Measurements from ENCODE around the gene C9orf43.
A peak's percentile ranks its signal among the peaks of the same experiment; 100 is the strongest.
"Not testable (repeated sequence)": the region's sequence is repeated elsewhere in the genome, so short reads cannot be mapped to it uniquely, and the experiment has no call there.

C9orf43 gene

GRCh38 chr9:113416149-113416721, 5.7 kb downstream of the C9orf43 start:
- H3K27me3 ChIP-seq (ENCODE audit: control insufficient read depth in 2 of 2, insufficient read depth in 2 of 2, low read length in 2 of 2), result no peaks in the 10 kb centered on the region
- peak overlapping the region in 1 of 2 donors; percentile 32 for H3K27ac ChIP-seq (ENCODE audit: low read depth in 2 of 2, low read length in 2 of 2)
- H3K4me1 ChIP-seq (ENCODE audit: control insufficient read depth in 2 of 2, insufficient read depth in 2 of 2, low read length in 2 of 2), result no peaks in the 10 kb centered on the region
- no peaks in the 10 kb centered on the region for H3K9me3 ChIP-seq (ENCODE audit: control insufficient read depth in 2 of 2, low read length in 2 of 2)
- H3K9ac ChIP-seq (ENCODE audit: low read depth in 1 of 2, low read length in 2 of 2), result no peak overlapping the region
- H3K4me3 ChIP-seq (ENCODE audit: low read length in 2 of 2), result no peak overlapping the region
- H3K36me3 ChIP-seq (ENCODE audit: control insufficient read depth in 2 of 2, insufficient read depth in 2 of 2, low read length in 2 of 2), result no peaks in the 10 kb centered on the region

- Histone ChIP-seq H3K27ac (ENCODE audit: low read depth in 2 of 2, low read length in 2 of 2) (no peak overlapping the region), H3K36me3 (ENCODE audit: control insufficient read depth in 2 of 2, insufficient read depth in 2 of 2, low read length in 2 of 2) (no peaks in the 10 kb centered on the region), H3K27me3 (ENCODE audit: control insufficient read depth in 2 of 2, insufficient read depth in 2 of 2, low read length in 2 of 2) (no peaks in the 10 kb centered on the region), H3K9ac (ENCODE audit: low read depth in 1 of 2, low read length in 2 of 2) (no peak overlapping the region), H3K4me3 (ENCODE audit: low read length in 2 of 2) (no peak overlapping the region), H3K4me1 (ENCODE audit: control insufficient read depth in 2 of 2, insufficient read depth in 2 of 2, low read length in 2 of 2) (no peaks in the 10 kb centered on the region), H3K9me3 (ENCODE audit: control insufficient read depth in 2 of 2, low read length in 2 of 2) (no peaks in the 10 kb centered on the region)
Measured at GRCh38 chr9:113417370-113417769, 6.8 kb downstream of the C9orf43 start.

GRCh38 chr9:113421726-113422125, 11.2 kb downstream of the C9orf43 start:
- Histone ChIP-seq H3K4me1 (ENCODE audit: control insufficient read depth in 2 of 2, insufficient read depth in 2 of 2, low read length in 2 of 2) (no peaks in the 10 kb centered on the region), H3K4me3 (ENCODE audit: low read length in 2 of 2) (no peak overlapping the region), H3K36me3 (ENCODE audit: control insufficient read depth in 2 of 2, insufficient read depth in 2 of 2, low read length in 2 of 2) (no peaks in the 10 kb centered on the region), H3K27me3 (ENCODE audit: control insufficient read depth in 2 of 2, insufficient read depth in 2 of 2, low read length in 2 of 2) (no peaks in the 10 kb centered on the region), H3K9ac (ENCODE audit: low read depth in 1 of 2, low read length in 2 of 2) (no peak overlapping the region), H3K27ac (ENCODE audit: low read depth in 2 of 2, low read length in 2 of 2) (no peak overlapping the region), H3K9me3 (ENCODE audit: control insufficient read depth in 2 of 2, low read length in 2 of 2) (no peaks in the 10 kb centered on the region)

- no peak overlapping the region for H3K27ac ChIP-seq (ENCODE audit: low read depth in 2 of 2, low read length in 2 of 2)
- H3K9me3 ChIP-seq (ENCODE audit: control insufficient read depth in 2 of 2, low read length in 2 of 2), result no peaks in the 10 kb centered on the region
- no peaks in the 10 kb centered on the region for H3K4me1 ChIP-seq (ENCODE audit: control insufficient read depth in 2 of 2, insufficient read depth in 2 of 2, low read length in 2 of 2)
- no peak overlapping the region for H3K4me3 ChIP-seq (ENCODE audit: low read length in 2 of 2)
- no peaks in the 10 kb centered on the region for H3K27me3 ChIP-seq (ENCODE audit: control insufficient read depth in 2 of 2, insufficient read depth in 2 of 2, low read length in 2 of 2)
- no peak overlapping the region for H3K9ac ChIP-seq (ENCODE audit: low read depth in 1 of 2, low read length in 2 of 2)
- H3K36me3 ChIP-seq (ENCODE audit: control insufficient read depth in 2 of 2, insufficient read depth in 2 of 2, low read length in 2 of 2), result no peaks in the 10 kb centered on the region
Measured at GRCh38 chr9:113425072-113425471, 14.5 kb downstream of the C9orf43 start.

- Histone ChIP-seq H3K9me3 (ENCODE audit: control insufficient read depth in 2 of 2, low read length in 2 of 2) (no peaks in the 10 kb centered on the region), H3K36me3 (ENCODE audit: control insufficient read depth in 2 of 2, insufficient read depth in 2 of 2, low read length in 2 of 2) (no peaks in the 10 kb centered on the region), H3K9ac (ENCODE audit: low read depth in 1 of 2, low read length in 2 of 2) (no peak overlapping the region), H3K4me1 (ENCODE audit: control insufficient read depth in 2 of 2, insufficient read depth in 2 of 2, low read length in 2 of 2) (no peaks in the 10 kb centered on the region), H3K4me3 (ENCODE audit: low read length in 2 of 2) (no peak overlapping the region), H3K27ac (ENCODE audit: low read depth in 2 of 2, low read length in 2 of 2) (no peak overlapping the region), H3K27me3 (ENCODE audit: control insufficient read depth in 2 of 2, insufficient read depth in 2 of 2, low read length in 2 of 2) (no peaks in the 10 kb centered on the region)
Measured at GRCh38 chr9:113426701-113427100, 16.2 kb downstream of the C9orf43 start.

- H3K9ac ChIP-seq (ENCODE audit: low read depth in 1 of 2, low read length in 2 of 2), result no peak overlapping the region
- no peaks in the 10 kb centered on the region for H3K36me3 ChIP-seq (ENCODE audit: control insufficient read depth in 2 of 2, insufficient read depth in 2 of 2, low read length in 2 of 2)
- no peaks in the 10 kb centered on the region for H3K27me3 ChIP-seq (ENCODE audit: control insufficient read depth in 2 of 2, insufficient read depth in 2 of 2, low read length in 2 of 2)
- H3K9me3 ChIP-seq (ENCODE audit: control insufficient read depth in 2 of 2, low read length in 2 of 2), result no peaks in the 10 kb centered on the region
- no peak overlapping the region for H3K4me3 ChIP-seq (ENCODE audit: low read length in 2 of 2)
- H3K4me1 ChIP-seq (ENCODE audit: control insufficient read depth in 2 of 2, insufficient read depth in 2 of 2, low read length in 2 of 2), result no peaks in the 10 kb centered on the region
- H3K27ac ChIP-seq (ENCODE audit: low read depth in 2 of 2, low read length in 2 of 2), result no peak overlapping the region
Measured at GRCh38 chr9:113427629-113428028, 17.1 kb downstream of the C9orf43 start.

GRCh38 chr9:113428062-113428615, 17.6 kb downstream of the C9orf43 start:
- H3K4me1 ChIP-seq (ENCODE audit: control insufficient read depth in 2 of 2, insufficient read depth in 2 of 2, low read length in 2 of 2), result no peaks in the 10 kb centered on the region
- H3K9ac ChIP-seq (ENCODE audit: low read depth in 1 of 2, low read length in 2 of 2), result no peak overlapping the region
- no peaks in the 10 kb centered on the region for H3K36me3 ChIP-seq (ENCODE audit: control insufficient read depth in 2 of 2, insufficient read depth in 2 of 2, low read length in 2 of 2)
- no peak overlapping the region for H3K27ac ChIP-seq (ENCODE audit: low read depth in 2 of 2, low read length in 2 of 2)
- no peak overlapping the region for H3K4me3 ChIP-seq (ENCODE audit: low read length in 2 of 2)
- no peaks in the 10 kb centered on the region for H3K27me3 ChIP-seq (ENCODE audit: control insufficient read depth in 2 of 2, insufficient read depth in 2 of 2, low read length in 2 of 2)
- H3K9me3 ChIP-seq (ENCODE audit: control insufficient read depth in 2 of 2, low read length in 2 of 2), result no peaks in the 10 kb centered on the region

- no peaks in the 10 kb centered on the region for H3K27me3 ChIP-seq (ENCODE audit: control insufficient read depth in 2 of 2, insufficient read depth in 2 of 2, low read length in 2 of 2)
- H3K4me1 ChIP-seq (ENCODE audit: control insufficient read depth in 2 of 2, insufficient read depth in 2 of 2, low read length in 2 of 2), result no peaks in the 10 kb centered on the region
- H3K4me3 ChIP-seq (ENCODE audit: low read length in 2 of 2), result no peak overlapping the region
- no peak overlapping the region for H3K27ac ChIP-seq (ENCODE audit: low read depth in 2 of 2, low read length in 2 of 2)
- H3K36me3 ChIP-seq (ENCODE audit: control insufficient read depth in 2 of 2, insufficient read depth in 2 of 2, low read length in 2 of 2), result no peaks in the 10 kb centered on the region
- H3K9ac ChIP-seq (ENCODE audit: low read depth in 1 of 2, low read length in 2 of 2), result no peak overlapping the region
- no peaks in the 10 kb centered on the region for H3K9me3 ChIP-seq (ENCODE audit: control insufficient read depth in 2 of 2, low read length in 2 of 2)
Measured at GRCh38 chr9:113431191-113431590, 20.6 kb downstream of the C9orf43 start.

- no peaks in the 10 kb centered on the region for H3K9me3 ChIP-seq (ENCODE audit: control insufficient read depth in 2 of 2, low read length in 2 of 2)
- no peaks in the 10 kb centered on the region for H3K27me3 ChIP-seq (ENCODE audit: control insufficient read depth in 2 of 2, insufficient read depth in 2 of 2, low read length in 2 of 2)
- no peak overlapping the region for H3K9ac ChIP-seq (ENCODE audit: low read depth in 1 of 2, low read length in 2 of 2)
- no peaks in the 10 kb centered on the region for H3K4me1 ChIP-seq (ENCODE audit: control insufficient read depth in 2 of 2, insufficient read depth in 2 of 2, low read length in 2 of 2)
- H3K36me3 ChIP-seq (ENCODE audit: control insufficient read depth in 2 of 2, insufficient read depth in 2 of 2, low read length in 2 of 2), result no peaks in the 10 kb centered on the region
- no peak overlapping the region for H3K4me3 ChIP-seq (ENCODE audit: low read length in 2 of 2)
- no peak overlapping the region for H3K27ac ChIP-seq (ENCODE audit: low read depth in 2 of 2, low read length in 2 of 2)
Measured at GRCh38 chr9:113436728-113437515, 26.4 kb downstream of the C9orf43 start.

GRCh38 chr9:113437716-113438115, 27.2 kb downstream of the C9orf43 start:
- not testable (repeated sequence) for H3K9me3 ChIP-seq (ENCODE audit: control insufficient read depth in 2 of 2, low read length in 2 of 2); H3K9ac ChIP-seq (ENCODE audit: low read depth in 1 of 2, low read length in 2 of 2); H3K27ac ChIP-seq (ENCODE audit: low read depth in 2 of 2, low read length in 2 of 2); H3K4me3 ChIP-seq (ENCODE audit: low read length in 2 of 2); H3K27me3 ChIP-seq (ENCODE audit: control insufficient read depth in 2 of 2, insufficient read depth in 2 of 2, low read length in 2 of 2); H3K36me3 ChIP-seq (ENCODE audit: control insufficient read depth in 2 of 2, insufficient read depth in 2 of 2, low read length in 2 of 2); H3K4me1 ChIP-seq (ENCODE audit: control insufficient read depth in 2 of 2, insufficient read depth in 2 of 2, low read length in 2 of 2)

Data from mucosa of rectum (tissue), 2 donors.